Left renal cortex interstitium (tissue), 4 donors: Measurements from ENCODE around the gene PRLR. TPM values are rescaled to one million over a fixed set of nuclear protein-coding genes. Genes with fewer than 3 reads are reported as not detected.
A peak's percentile ranks its signal among the peaks of the same experiment; 100 is the strongest.

Source experiments
- DNase-seq, 4 donors: peaks; one replicate each; pipeline ENCODE4 v3.0.0-alpha.2; 2013; ENCODE audit warnings: low read depth in 4 of 4, low spot score in 2 of 4, missing footprints in 1 of 4
- polyA plus RNA-seq, 4 donors: library from polyadenylated mRNA; unstranded; fragments of 120-200 nt; gene quantifications; one replicate each; pipeline ENCODE4 v1.2.1, GENCODE V29; 2013; ENCODE audit not compliant: insufficient read length in 4 of 4

PRLR gene
- polyA plus RNA-seq, 4 donors = 22.8 to 47.8 (median 38.7) TPM

GRCh38 chr5:35162848-35163709, 67.2 kb downstream of the PRLR start:
- no peak for DNase-seq

GRCh38 chr5:35161652-35162273, 68.5 kb downstream of the PRLR start:
- no peak for DNase-seq

- DNase-seq = no peak
Measured at GRCh38 chr5:35160486-35161116, 69.7 kb downstream of the PRLR start.

GRCh38 chr5:35159370-35159742, 70.9 kb downstream of the PRLR start:
- DNase-seq = no peak

GRCh38 chr5:35158622-35159369, 71.5 kb downstream of the PRLR start:
- no peak for DNase-seq

GRCh38 chr5:35158204-35158603, 72.1 kb downstream of the PRLR start:
- DNase-seq = no peak

GRCh38 chr5:35153375-35153932, 76.8 kb downstream of the PRLR start:
- no peak for DNase-seq

- DNase-seq = no peak
Measured at GRCh38 chr5:35152733-35153132, 77.6 kb downstream of the PRLR start.

GRCh38 chr5:35151146-35151920, 79.0 kb downstream of the PRLR start:
- peak in 2 of 4 donors; percentile 31 to 48 for DNase-seq

- DNase-seq = no peak
Measured at GRCh38 chr5:35149041-35149440, 81.2 kb downstream of the PRLR start.

GRCh38 chr5:35146406-35146805, 83.9 kb downstream of the PRLR start:
- no peak for DNase-seq

GRCh38 chr5:35145691-35146317, 84.5 kb downstream of the PRLR start:
- no peak for DNase-seq

- DNase-seq = no peak
Measured at GRCh38 chr5:35145012-35145411, 85.3 kb downstream of the PRLR start.

GRCh38 chr5:35143841-35144240, 86.4 kb downstream of the PRLR start:
- DNase-seq = no peak

- DNase-seq = no peak
Measured at GRCh38 chr5:35141739-35142138, 88.5 kb downstream of the PRLR start.

- no peak for DNase-seq
Measured at GRCh38 chr5:35138232-35138631, 92.1 kb downstream of the PRLR start.

- no peak for DNase-seq
Measured at GRCh38 chr5:35136386-35136785, 93.9 kb downstream of the PRLR start.

GRCh38 chr5:35135239-35135700, 95.0 kb downstream of the PRLR start:
- DNase-seq = no peak

GRCh38 chr5:35134278-35135030, 95.8 kb downstream of the PRLR start:
- no peak for DNase-seq
